K562 (cell line): ENCODE data around the gene LSS.

Experiments
- GABPA ChIP-seq: fragments of 200-800 bp; sonication (Bioruptor generic); conservative IDR thresholded peaks from 2 replicates; pipeline ENCODE4 v1.6.1; 2016; ENCODE audit warnings: low read depth, missing genetic modification characterization, missing compliant biosample characterization
- POLR2A ChIP-seq: fragments of 450-650 bp; conservative IDR thresholded peaks from 2 replicates; pipeline ENCODE4 v1.6.1; 2016
- ZBED1 ChIP-seq: IDR thresholded peaks from 2 replicates; pipeline ENCODE4 v1.6.1; 2014
- ZNF766 ChIP-seq: fragments of 200-800 bp; sonication (Bioruptor generic); conservative IDR thresholded peaks from 2 replicates; pipeline ENCODE4 v1.6.1; 2016; ENCODE audit warnings: missing genetic modification characterization, missing compliant biosample characterization

DNA sequence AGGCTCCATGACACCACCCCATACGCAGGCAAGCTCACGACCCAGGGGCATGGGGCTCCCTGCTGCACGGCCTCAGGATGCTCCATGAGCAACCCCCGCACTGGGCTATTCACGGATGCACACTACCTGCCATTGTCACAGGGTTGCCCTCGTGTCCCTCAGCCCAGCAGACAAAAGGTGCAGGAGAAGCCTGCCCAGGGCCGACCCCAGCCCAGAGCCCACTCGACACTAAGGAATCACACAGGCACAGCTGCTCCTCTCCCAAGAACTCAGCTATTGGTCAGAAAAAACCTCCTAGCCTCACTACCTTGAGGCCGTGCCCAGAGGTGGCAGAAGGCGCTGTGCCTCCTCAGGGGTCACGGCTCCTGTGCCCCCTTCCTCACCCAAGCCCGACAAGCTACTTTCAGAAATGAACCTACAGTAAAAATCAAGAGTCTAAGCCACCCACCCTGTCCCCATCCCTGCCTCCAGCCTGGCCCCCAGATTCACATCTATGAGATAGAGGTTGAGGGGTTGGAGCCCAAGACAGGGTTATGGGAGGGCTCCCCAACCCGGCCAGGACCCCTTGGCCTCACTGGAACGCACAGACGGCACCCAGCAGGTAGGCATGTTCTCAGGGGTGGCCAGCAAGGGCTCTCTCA, 38.0 kb downstream of the LSS start:
- no peak for TF ChIP-seq ZBED1
- no peak for TF ChIP-seq ZNF766
- no peak for TF ChIP-seq POLR2A
- no peak for TF ChIP-seq GABPA (tag)
